Psoas muscle (tissue), 8 donors: ENCODE results near the gene JOSD1. TPM values are rescaled to one million over a fixed set of nuclear protein-coding genes. Genes with fewer than 3 reads are reported as not detected.
A peak's percentile ranks its signal among the peaks of the same experiment; 100 is the strongest.

Experiments
- ATAC-seq, 4 donors: fragments of 200-7000 bp; cut with Tn5 transposase; one replicate each; pipeline ENCODE4 v1.9.1; 2020; ENCODE audit warnings: moderate library complexity in 3 of 4, mild to moderate bottlenecking in 2 of 4
- DNase-seq, 2 donors: peaks; one replicate each; pipeline ENCODE4 v3.0.0-alpha.2; 2020
- H3K27ac ChIP-seq: fragments of 200-600 bp; one replicate; pipeline ENCODE4 v1.8.0; 2022
- H3K27me3 ChIP-seq, 3 donors: fragments of 200-600 bp in 1 of 3; one replicate each; pipeline versions ENCODE4 v1.6.1 to v1.8.0; 2013 to 2022; ENCODE audit warnings: low read length in 2 of 3, mild to moderate bottlenecking in 2 of 3, moderate library complexity in 1 of 3; ENCODE audit not compliant: insufficient read depth in 3 of 3
- H3K36me3 ChIP-seq, 2 donors: fragments of 200-600 bp in 1 of 2; one replicate each; pipeline versions ENCODE4 v1.6.1 to v1.8.0; 2013 to 2022; ENCODE audit warnings: low read depth in 1 of 2, mild to moderate bottlenecking in 1 of 2, moderate library complexity in 1 of 2; ENCODE audit not compliant: insufficient read depth in 1 of 2
- H3K4me1 ChIP-seq: fragments of 200-600 bp; one replicate; pipeline ENCODE4 v1.8.0; 2022
- H3K4me3 ChIP-seq: fragments of 200-600 bp; one replicate; pipeline ENCODE4 v1.8.0; 2022; ENCODE audit warnings: mild to moderate bottlenecking
- H3K9me3 ChIP-seq: fragments of 200-600 bp; one replicate; pipeline ENCODE4 v1.8.0; 2022
- CTCF ChIP-seq: fragments of 200-600 bp; IDR thresholded peaks from one replicate; pipeline ENCODE4 v1.8.0; 2022; ENCODE audit warnings: antibody characterized with exemption
- WGBS, 3 donors: extraction: QIAGEN DNeasy Blood & Tissue Kit; methylation state at CpG; one replicate each; pipeline versions ENCODE4 v1.1.6 to v1.1.7; 2013; 5-methylcytosine and 5-hydroxymethylcytosine counted together
- intact Hi-C, 2 donors: fragments of 100-400 bp; cut with DNase I; formaldehyde crosslinking; loops; one replicate each; pipeline versions ENCODE4 v1.11.0 to v1.14.2; 2022
- polyA plus RNA-seq, 3 donors: library from polyadenylated mRNA; stranded (reverse); fragments of 200-250 nt; gene quantifications; one replicate each; pipeline ENCODE4 v1.2.3, GENCODE V29; 2013
- total RNA-seq, 4 donors: library from RNA; stranded (reverse); fragmentation: NEBNext Ultra II Directional in 2 of 4; extraction: Animal tissue kit (Norgen Biotek cat#: 25700) in 2 of 4; gene quantifications; one replicate each; pipeline versions ENCODE4 v1.2.1 to v1.2.4, GENCODE V29; 2021 to 2023
- donor health status: healthy with polysubstance abuse.
- donor health status: DM: no; HTN: no; CAD: no; lungs with moderate emphysema.
- donor health status: Bipolar disorder and iron deficiency.
- donor health status: healthy.
- donor health status: DM: yes; HTN: yes; CAD: no.
- donor health status: DM: no; HTN: no; CAD: no.
- donor health status: DM: no; HTN: no; CAD: no.
- donor health status: DM: yes; HTN: yes; CAD: no.

Gene JOSD1
- total and polyA plus RNA-seq, 7 donors: 14.3 to 58.5 (median 24.4) TPM

GRCh38 chr22:38716826-38717225, 16.1 kb upstream of the JOSD1 start:
- ATAC-seq (no peak), DNase-seq (peak in 1 of 2 donors; percentile 34)
- peaks cover 0 to 63% of the 10 kb centered on the region in 2 donors for H3K36me3 ChIP-seq
- H3K9me3 ChIP-seq: no peaks in the 10 kb centered on the region
- no peaks in the 10 kb centered on the region for H3K27me3 ChIP-seq
- WGBS, 3 donors: 89 to 98% (median 90%) methylated on average over 9 of the region's 9 CpGs
- intact Hi-C loops: no loop called here
- TF ChIP-seq CTCF: no peak
- H3K27ac ChIP-seq: no peak overlapping the region
- peaks cover 41% of the 10 kb centered on the region for H3K4me1 ChIP-seq
- H3K4me3 ChIP-seq: no peak overlapping the region

- Histone ChIP-seq H3K27ac (no peak overlapping the region), H3K4me3 (no peak overlapping the region), H3K36me3 (peaks cover 0 to 59% of the 10 kb centered on the region in 2 donors), H3K9me3 (no peaks in the 10 kb centered on the region), H3K4me1 (peaks cover 41% of the 10 kb centered on the region), H3K27me3 (no peaks in the 10 kb centered on the region)
- TF ChIP-seq CTCF: no peak
- DNase-seq (no peak), ATAC-seq (no peak)
- intact Hi-C loops: no loop called here
- WGBS, 3 donors: 91 to 96% (median 92%) methylated on average over 10 of the region's 10 CpGs
Measured at GRCh38 chr22:38716271-38716670, 15.5 kb upstream of the JOSD1 start.

GRCh38 chr22:38715852-38716251, 15.1 kb upstream of the JOSD1 start:
- Histone ChIP-seq H3K36me3 (peaks cover 0 to 59% of the 10 kb centered on the region in 2 donors), H3K9me3 (no peaks in the 10 kb centered on the region), H3K4me1 (peaks cover 41% of the 10 kb centered on the region), H3K27me3 (no peaks in the 10 kb centered on the region), H3K27ac (no peak overlapping the region), H3K4me3 (no peak overlapping the region)
- TF ChIP-seq CTCF: no peak
- ATAC-seq (no peak), DNase-seq (no peak)
- 92 to 96% (median 92%) methylated on average over 15 of the region's 15 CpGs for WGBS, 3 donors
- intact Hi-C loops: no loop called here

GRCh38 chr22:38715176-38715764, 14.5 kb upstream of the JOSD1 start:
- H3K27me3 ChIP-seq: no peaks in the 10 kb centered on the region
- no peak for TF ChIP-seq CTCF
- ATAC-seq: peak in 3 of 4 donors; percentile 30 to 32 (median 31)
- no peak for DNase-seq
- H3K36me3 ChIP-seq: peaks cover 0 to 59% of the 10 kb centered on the region in 2 donors
- no peak overlapping the region for H3K4me3 ChIP-seq
- no peaks in the 10 kb centered on the region for H3K9me3 ChIP-seq
- H3K4me1 ChIP-seq: peaks cover 41% of the 10 kb centered on the region
- intact Hi-C loops: no loop called here
- WGBS, 3 donors: 62 to 77% (median 72%) methylated on average over 9 of the region's 9 CpGs
- H3K27ac ChIP-seq: peak overlapping the region; percentile 55

GRCh38 chr22:38713921-38714320, 13.2 kb upstream of the JOSD1 start:
- ATAC-seq (no peak), DNase-seq (peak in 1 of 2 donors; percentile 28)
- H3K4me3 ChIP-seq: no peak overlapping the region
- H3K27me3 ChIP-seq: no peaks in the 10 kb centered on the region
- 70 to 87% (median 74%) methylated on average over 8 of the region's 8 CpGs for WGBS, 3 donors
- H3K4me1 ChIP-seq: peaks cover 49% of the 10 kb centered on the region
- intact Hi-C loops: no loop called here
- TF ChIP-seq CTCF: no peak
- H3K27ac ChIP-seq: peak overlapping the region; percentile 55
- no peaks in the 10 kb centered on the region for H3K9me3 ChIP-seq
- peaks cover 0 to 60% of the 10 kb centered on the region in 2 donors for H3K36me3 ChIP-seq
